ENCODE data around the gene ANKRD28. TPM values are rescaled to one million over a fixed set of nuclear protein-coding genes. Genes with fewer than 3 reads are reported as not detected.

The ANKRD28 gene
- total and polyA plus RNA-seq, 2 of the 8 experiments (the other 6 are each of a cell fraction or from before 2014, with no cell fraction given), result 39.1 to 61.7 TPM

DNA sequence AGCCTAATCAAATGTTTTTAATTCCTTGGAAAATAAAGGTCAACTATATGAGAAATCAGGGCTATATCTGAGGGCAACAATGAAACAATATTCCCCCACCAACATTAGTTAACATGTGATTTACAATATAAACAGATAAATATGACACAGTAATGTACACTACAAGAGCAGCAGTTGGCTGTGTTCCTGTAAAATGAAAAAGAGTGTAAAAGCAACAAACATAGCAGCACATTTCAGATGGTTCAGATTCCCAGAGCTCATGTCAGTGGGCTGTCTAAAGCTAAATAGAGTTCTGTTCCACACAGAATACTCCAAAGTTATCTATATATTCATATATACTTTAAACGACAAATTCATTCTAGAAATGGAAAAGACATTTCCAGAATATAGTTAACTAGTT lies 42.6 kb downstream of the ANKRD28 start:
- no peak overlapping the region for H2AK5ac ChIP-seq (ENCODE audit: low read depth, low read length)
- no peak overlapping the region for H3K23ac ChIP-seq (ENCODE audit: insufficient read length)
- no peak overlapping the region for H2AFZ ChIP-seq (ENCODE audit: low read length)
- H3K9ac ChIP-seq (replicated peaks in 1 of 4; ENCODE audit: extremely low read depth in 1 of 4, low read depth in 3 of 4, low read length in 3 of 4), result no peak overlapping the region
- H2BK120ac ChIP-seq (replicated peaks; ENCODE audit: low read depth, low read length), result no peak overlapping the region
- no peak overlapping the region for H3K4ac ChIP-seq (replicated peaks; ENCODE audit: insufficient read length, low read depth, low read length)
- H3K9me3 ChIP-seq (ENCODE audit: insufficient read depth in 2 of 2, low read depth in 1 of 2, low read length in 1 of 2), result no peaks in the 10 kb centered on the region
- FAIRE-seq (no peak), DNase-seq (ENCODE audit: low read depth in 1 of 2, low spot score in 2 of 2) (no peak)
- H4K91ac ChIP-seq (replicated peaks; ENCODE audit: insufficient read length, low read length), result no peak overlapping the region
- H2BK5ac ChIP-seq (ENCODE audit: low read depth, low read length), result no peak overlapping the region
- 0 out of 4 replicates have a peak overlapping the region, but pooled peaks of 1 of the 2 experiments have one; percentile 38 for H3K4me2 ChIP-seq (ENCODE audit: insufficient read depth in 1 of 2, low read depth in 2 of 2, low read length in 2 of 2)
- no peak overlapping the region for H3K14ac ChIP-seq (ENCODE audit: insufficient read length)
- H3K4me1 ChIP-seq (replicated peaks in 1 of 4; ENCODE audit: control insufficient read depth in 3 of 4, insufficient read depth in 4 of 4, low read length in 3 of 4), result peaks cover 0 to 18% (median 11%) of the 10 kb centered on the region in 4 experiments; a peak in 4 of 7 replicates
- ChIA-PET CTCF (ENCODE audit: partially characterized antibody) (no interaction called here), POLR2A (ENCODE audit: partially characterized antibody) (interaction anchor here (0.8 kb wide), 1 partner anchor 46 kb away, joined by 3 read pairs; no protein-coding TSS in a partner anchor)
- H4K8ac ChIP-seq (ENCODE audit: extremely low read depth, insufficient read depth, low read length), result no peak overlapping the region
- H3K27me3 ChIP-seq (replicated peaks in 1 of 4; ENCODE audit: control insufficient read depth in 3 of 4, extremely low read depth in 1 of 4, insufficient read depth in 3 of 4, low read length in 3 of 4), result no peaks in the 10 kb centered on the region
- H2BK12ac ChIP-seq (ENCODE audit: low read depth, low read length), result no peak overlapping the region
- H3K79me1 ChIP-seq (ENCODE audit: low read depth, low read length), result no peaks in the 10 kb centered on the region
- H3K23me2 ChIP-seq (ENCODE audit: low read depth, low read length), result no peaks in the 10 kb centered on the region
- no peak overlapping the region for H2BK20ac ChIP-seq (ENCODE audit: low read length)
- peaks cover 0 to 12% (median 2%) of the 10 kb centered on the region in 4 experiments; a peak in 5 of 8 replicates for H3K36me3 ChIP-seq (ENCODE audit: control insufficient read depth in 2 of 4, insufficient read depth in 4 of 4, low read length in 3 of 4)
- 93% methylated on average over 1 of the region's 1 CpG; no CpG with 5 or more reads in 1 of the 2 experiments for WGBS, 2 experiments (ENCODE audit: extremely low coverage in 1 of 2, insufficient coverage in 1 of 2, insufficient read length in 1 of 2, insufficient replicate concordance in 2 of 2, low coverage in 1 of 2, low lambda C conversion rate in 2 of 2, missing lambda C conversion rate in 1 of 2)
- H4K20me1 ChIP-seq (replicated peaks in 1 of 2; ENCODE audit: control insufficient read depth in 1 of 2, insufficient read depth in 2 of 2, low read length in 2 of 2), result no peaks in the 10 kb centered on the region
- no peak overlapping the region for H3K18ac ChIP-seq (ENCODE audit: extremely low read depth, low read length)
- H3K56ac ChIP-seq (replicated peaks; ENCODE audit: insufficient read length, low read depth, low read length), result no peak overlapping the region
- H3K79me2 ChIP-seq (ENCODE audit: control insufficient read depth in 1 of 2, insufficient read depth in 2 of 2, low read length in 2 of 2), result peaks cover 0 to 23% of the 10 kb centered on the region in 2 experiments; a peak in 2 of 4 replicates
- H3K27ac ChIP-seq (ENCODE audit: low read depth, low read length), result no peak overlapping the region
- no peak overlapping the region for H4K5ac ChIP-seq (ENCODE audit: insufficient read length, low read depth, low read length)
- H2BK15ac ChIP-seq (ENCODE audit: low read length), result no peak overlapping the region
- H3K4me3 ChIP-seq (ENCODE audit: extremely low read depth in 1 of 4, insufficient read depth in 2 of 4, low read depth in 3 of 4, low read length in 4 of 4), result peak overlapping the region in 1 of 4 experiments; percentile 39; a peak in 1 of 8 replicates
- TF ChIP-seq, protein P1, sequence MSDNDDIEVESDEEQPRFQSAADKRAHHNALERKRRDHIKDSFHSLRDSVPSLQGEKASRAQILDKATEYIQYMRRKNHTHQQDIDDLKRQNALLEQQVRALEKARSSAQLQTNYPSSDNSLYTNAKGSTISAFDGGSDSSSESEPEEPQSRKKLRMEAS (IDR thresholded peaks at IDR 0.05), result no peak
- TF ChIP-seq SIN3A (conservative IDR thresholded peaks at IDR 0.05 in 1 of 2, IDR thresholded peaks at IDR 0.05 in 1 of 2; ENCODE audit: low read depth in 1 of 2, low read length in 2 of 2), result no peak
- TF ChIP-seq BCL11A (IDR thresholded peaks at IDR 0.05; ENCODE audit: low read depth in 2 of 2, low read length in 2 of 2), result no peak
- no peak for TF ChIP-seq SP2 (IDR thresholded peaks at IDR 0.05; ENCODE audit: low read length)
- no peak for TF ChIP-seq RBBP5 (IDR thresholded peaks at IDR 0.05; ENCODE audit: borderline replicate concordance, low read depth, low read length)
- no peak for TF ChIP-seq CHD2 (IDR thresholded peaks at IDR 0.05; ENCODE audit: low read length)
- TF ChIP-seq, protein P2, sequence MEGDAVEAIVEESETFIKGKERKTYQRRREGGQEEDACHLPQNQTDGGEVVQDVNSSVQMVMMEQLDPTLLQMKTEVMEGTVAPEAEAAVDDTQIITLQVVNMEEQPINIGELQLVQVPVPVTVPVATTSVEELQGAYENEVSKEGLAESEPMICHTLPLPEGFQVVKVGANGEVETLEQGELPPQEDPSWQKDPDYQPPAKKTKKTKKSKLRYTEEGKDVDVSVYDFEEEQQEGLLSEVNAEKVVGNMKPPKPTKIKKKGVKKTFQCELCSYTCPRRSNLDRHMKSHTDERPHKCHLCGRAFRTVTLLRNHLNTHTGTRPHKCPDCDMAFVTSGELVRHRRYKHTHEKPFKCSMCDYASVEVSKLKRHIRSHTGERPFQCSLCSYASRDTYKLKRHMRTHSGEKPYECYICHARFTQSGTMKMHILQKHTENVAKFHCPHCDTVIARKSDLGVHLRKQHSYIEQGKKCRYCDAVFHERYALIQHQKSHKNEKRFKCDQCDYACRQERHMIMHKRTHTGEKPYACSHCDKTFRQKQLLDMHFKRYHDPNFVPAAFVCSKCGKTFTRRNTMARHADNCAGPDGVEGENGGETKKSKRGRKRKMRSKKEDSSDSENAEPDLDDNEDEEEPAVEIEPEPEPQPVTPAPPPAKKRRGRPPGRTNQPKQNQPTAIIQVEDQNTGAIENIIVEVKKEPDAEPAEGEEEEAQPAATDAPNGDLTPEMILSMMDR (IDR thresholded peaks at IDR 0.05; ENCODE audit: control extremely low read depth in 1 of 3, insufficient read depth in 1 of 3, low read depth in 1 of 3, low read length in 3 of 3), result no peak
- TF ChIP-seq YY1 (IDR thresholded peaks at IDR 0.05; ENCODE audit: low read depth, low read length), result no peak
- no peak for TF ChIP-seq GTF2F1 (IDR thresholded peaks at IDR 0.05; ENCODE audit: borderline replicate concordance, low read depth, low read length)
- no peak for TF ChIP-seq FOSL1 (IDR thresholded peaks at IDR 0.05; ENCODE audit: insufficient read depth, low read depth, low read length)
- TF ChIP-seq CBX8 (IDR thresholded peaks at IDR 0.05; ENCODE audit: borderline replicate concordance, low read depth, low read length), result no peak
